Measurements from ENCODE around the gene TFDP1.
"Not testable (repeated sequence)": the region's sequence is repeated elsewhere in the genome, so short reads cannot be mapped to it uniquely, and the experiment has no call there.

The TFDP1 gene

DNA sequence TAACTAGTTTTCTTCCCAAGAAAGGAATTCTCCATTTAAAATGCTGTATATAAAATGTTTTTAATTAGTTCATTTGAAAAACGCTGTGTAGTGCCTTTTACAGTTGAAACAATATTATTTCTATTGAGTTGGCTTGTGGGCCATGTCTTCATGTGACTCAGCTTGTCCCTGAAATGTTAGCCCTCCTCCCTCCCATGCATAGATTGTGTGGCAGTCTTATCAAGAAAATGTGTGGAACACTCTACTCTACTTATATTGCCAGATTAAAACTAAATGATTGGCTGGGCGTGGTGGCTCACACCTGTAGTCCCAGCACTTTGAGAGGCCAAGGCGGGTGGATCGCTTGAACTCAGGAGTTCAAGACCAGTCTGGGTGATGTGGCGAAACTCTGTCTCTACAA, 33.4 kb downstream of the TFDP1 start:
- TF ChIP-seq, protein P1, sequence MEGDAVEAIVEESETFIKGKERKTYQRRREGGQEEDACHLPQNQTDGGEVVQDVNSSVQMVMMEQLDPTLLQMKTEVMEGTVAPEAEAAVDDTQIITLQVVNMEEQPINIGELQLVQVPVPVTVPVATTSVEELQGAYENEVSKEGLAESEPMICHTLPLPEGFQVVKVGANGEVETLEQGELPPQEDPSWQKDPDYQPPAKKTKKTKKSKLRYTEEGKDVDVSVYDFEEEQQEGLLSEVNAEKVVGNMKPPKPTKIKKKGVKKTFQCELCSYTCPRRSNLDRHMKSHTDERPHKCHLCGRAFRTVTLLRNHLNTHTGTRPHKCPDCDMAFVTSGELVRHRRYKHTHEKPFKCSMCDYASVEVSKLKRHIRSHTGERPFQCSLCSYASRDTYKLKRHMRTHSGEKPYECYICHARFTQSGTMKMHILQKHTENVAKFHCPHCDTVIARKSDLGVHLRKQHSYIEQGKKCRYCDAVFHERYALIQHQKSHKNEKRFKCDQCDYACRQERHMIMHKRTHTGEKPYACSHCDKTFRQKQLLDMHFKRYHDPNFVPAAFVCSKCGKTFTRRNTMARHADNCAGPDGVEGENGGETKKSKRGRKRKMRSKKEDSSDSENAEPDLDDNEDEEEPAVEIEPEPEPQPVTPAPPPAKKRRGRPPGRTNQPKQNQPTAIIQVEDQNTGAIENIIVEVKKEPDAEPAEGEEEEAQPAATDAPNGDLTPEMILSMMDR (conservative IDR thresholded peaks at IDR 0.05; ENCODE audit: low read depth, low read length): no peak
- no peak overlapping the region for H3K4me3 ChIP-seq (ENCODE audit: low read length)
- peak; percentile 14 for DNase-seq (ENCODE audit: low read depth)

DNA sequence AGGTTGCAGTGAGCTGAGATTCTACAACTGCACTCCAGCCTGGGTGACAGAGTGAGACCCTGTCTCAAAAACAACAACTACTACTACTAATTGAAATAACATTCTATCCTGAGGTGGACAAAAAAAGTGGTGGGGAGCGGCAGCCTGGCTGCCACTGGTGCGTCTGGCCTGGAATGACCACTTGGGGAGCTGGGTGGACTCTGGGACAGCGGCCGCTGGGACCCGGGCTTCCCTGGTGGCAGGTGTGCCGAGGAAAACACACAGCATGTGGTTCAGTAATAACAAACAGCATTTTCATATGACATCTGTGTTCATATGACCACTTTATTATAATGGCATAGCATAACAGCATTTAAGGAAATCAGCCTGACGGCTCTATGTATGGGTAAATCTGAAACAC, 33.9 kb downstream of the TFDP1 start:
- TF ChIP-seq, protein P1 (conservative IDR thresholded peaks at IDR 0.05; ENCODE audit: low read depth, low read length): no peak
- DNase-seq (ENCODE audit: low read depth): no peak
- H3K4me3 ChIP-seq (ENCODE audit: low read length): no peak overlapping the region

DNA sequence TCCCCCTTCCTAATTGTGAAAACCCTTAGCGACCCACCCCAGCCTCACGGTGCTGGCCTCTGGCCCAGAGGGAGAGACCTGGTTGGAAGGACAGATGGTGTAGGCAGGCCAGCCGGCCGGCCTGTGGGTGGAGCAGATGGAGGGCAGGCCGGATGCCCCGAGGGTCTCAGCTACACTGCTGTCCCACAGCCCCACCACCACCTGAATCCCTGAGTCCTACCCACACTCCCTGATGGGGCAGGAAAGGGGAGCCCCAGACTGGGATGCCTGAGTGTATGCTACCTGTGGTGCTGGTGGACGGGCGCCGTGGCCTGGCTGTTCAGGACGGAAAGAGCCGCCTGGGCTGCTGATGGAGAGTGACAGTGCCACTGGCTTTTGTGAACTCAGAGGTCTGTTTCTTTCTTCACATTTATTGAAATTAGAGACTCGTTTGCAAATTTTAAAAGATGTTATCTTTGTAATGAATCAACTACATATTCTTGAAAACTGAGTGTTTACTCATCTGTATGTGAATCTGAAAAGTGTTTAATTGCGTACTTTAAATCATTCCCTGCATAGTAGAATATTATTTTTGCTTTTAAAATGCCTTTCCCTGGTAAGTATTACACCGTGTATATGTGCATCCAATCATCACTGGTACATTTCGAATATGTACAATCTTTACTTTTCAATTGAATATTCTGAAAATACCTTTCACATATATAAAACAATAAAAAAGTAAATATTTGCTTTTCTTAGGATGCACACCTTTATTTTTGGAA, 35.7 kb downstream of the TFDP1 start:
- TF ChIP-seq, protein P1 (conservative IDR thresholded peaks at IDR 0.05; ENCODE audit: low read depth, low read length): no peak
- DNase-seq (ENCODE audit: low read depth): no peak
- H3K4me3 ChIP-seq (ENCODE audit: low read length): no peak overlapping the region

DNA sequence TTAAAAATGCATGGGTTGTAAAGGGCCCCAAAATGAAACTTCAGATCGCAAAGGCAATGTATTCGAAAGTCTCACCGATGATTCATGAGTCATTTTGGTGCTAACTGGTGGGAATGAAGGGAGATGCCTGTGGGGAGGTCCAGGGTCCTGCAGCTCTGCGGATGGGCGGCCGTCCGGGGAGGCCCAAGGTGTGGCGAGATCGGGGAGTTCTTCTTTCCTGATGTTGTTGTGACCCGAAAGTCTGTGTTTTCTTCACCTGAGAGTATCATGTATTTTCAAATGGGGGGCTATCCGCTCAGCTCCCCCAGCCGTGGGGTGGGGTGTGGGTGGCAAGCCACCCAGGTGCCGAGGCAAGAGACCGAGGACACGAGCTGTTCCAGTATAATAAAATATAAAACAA, 36.5 kb downstream of the TFDP1 start:
- no peak for DNase-seq (ENCODE audit: low read depth)
- TF ChIP-seq, protein P1 (conservative IDR thresholded peaks at IDR 0.05; ENCODE audit: low read depth, low read length): no peak
- H3K4me3 ChIP-seq (ENCODE audit: low read length): no peak overlapping the region

DNA sequence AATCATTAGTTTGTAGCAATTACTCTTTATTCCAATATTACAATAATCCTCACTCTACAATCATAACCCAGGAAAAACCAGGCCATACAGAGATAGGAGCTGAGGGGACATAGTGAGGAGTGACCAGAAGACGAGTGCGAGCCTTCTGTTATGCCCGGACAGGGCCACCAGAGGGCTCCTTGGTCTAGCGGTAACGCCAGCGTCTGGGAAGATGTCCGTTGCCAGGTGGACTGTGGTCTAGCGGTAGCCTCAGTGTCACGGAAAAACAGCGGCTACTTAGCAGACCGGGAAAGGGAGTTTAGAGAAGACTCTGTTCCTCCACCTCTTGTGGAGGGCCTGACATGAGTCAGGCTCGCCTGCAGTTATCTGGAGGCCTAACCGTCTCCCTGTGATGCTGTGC, 36.9 kb downstream of the TFDP1 start:
- DNase-seq (ENCODE audit: low read depth); H3K4me3 ChIP-seq (ENCODE audit: low read length): not testable (repeated sequence)
- TF ChIP-seq, protein P1 (conservative IDR thresholded peaks at IDR 0.05; ENCODE audit: low read depth, low read length): peak; percentile 39

DNA sequence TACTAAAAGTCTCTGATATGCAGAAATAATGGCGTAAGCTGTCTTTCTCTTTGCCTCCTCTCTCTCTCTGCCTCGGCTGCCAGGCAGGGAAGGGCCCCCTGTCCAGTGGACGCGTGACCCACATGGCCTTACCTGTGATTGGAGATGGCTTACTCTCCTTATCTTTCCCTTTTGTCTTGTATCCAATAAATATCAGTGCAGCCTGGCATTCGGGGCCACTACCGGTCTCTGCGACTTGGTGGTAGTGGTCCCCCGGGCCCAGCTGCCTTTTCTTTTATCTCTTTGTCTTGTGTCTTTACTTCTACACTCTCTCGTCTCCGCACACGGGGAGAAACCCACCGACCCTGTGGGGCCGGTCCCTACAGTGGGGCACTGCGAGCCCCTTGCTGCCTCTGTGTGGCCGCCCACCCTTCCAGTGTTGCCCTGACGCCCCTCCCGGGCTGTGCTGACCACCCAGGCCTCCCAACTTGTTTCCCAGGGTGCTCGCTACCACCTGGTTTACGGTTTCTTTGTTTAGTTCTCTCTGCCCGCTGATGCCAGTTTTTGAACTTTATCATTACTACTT, 37.5 kb downstream of the TFDP1 start:
- not testable (repeated sequence) for DNase-seq (ENCODE audit: low read depth); H3K4me3 ChIP-seq (ENCODE audit: low read length)

DNA sequence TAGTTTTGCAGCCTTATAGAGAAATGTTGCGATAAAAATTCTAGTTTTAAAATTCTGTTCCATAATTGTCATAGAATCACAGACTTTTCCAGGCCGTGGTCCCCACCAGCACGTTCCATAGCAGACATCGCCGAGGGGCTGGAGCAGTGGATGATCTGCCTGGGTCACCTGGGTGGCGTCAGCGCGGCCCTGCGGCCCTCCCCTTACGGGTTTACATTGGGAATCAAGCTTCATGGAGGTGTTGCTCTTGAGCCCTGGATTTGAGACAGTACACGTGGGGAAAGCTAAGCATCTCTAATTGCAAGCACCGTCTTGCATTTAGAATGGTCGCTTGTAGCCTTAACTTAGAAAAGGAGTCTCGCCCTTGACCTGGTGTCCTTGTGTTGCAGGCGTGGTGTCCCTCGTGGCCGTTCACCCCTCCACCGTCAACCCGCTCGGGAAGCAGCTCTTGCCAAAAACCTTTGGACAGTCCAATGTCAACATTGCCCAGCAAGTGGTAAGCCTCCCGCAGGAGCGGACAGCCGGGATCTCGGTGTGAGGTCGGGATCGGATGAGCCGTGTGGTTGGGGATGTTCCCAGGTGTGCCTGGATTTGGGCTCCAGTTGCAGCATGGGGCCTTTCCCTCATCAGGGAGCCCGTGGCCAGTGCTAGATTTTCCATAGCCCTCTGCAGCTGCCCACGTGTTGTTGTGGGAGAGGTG, 38.4 kb downstream of the TFDP1 start:
- DNase-seq (ENCODE audit: low read depth): no peak
- TF ChIP-seq, protein P1 (conservative IDR thresholded peaks at IDR 0.05; ENCODE audit: low read depth, low read length): no peak
- no peak overlapping the region for H3K4me3 ChIP-seq (ENCODE audit: low read length)

Measured in retinal pigment epithelial cell (primary cell).